Breast epithelium (tissue), 3 donors: Measurements from ENCODE around the gene TBXAS1.

Experiments
- POLR2A ChIP-seq: fragments of 450-650 bp; IDR thresholded peaks from one replicate; pipeline ENCODE4 v1.6.1; 2016; ENCODE audit warnings: antibody characterized with exemption, mild to moderate bottlenecking, moderate library complexity
- POLR2AphosphoS5 ChIP-seq, 3 donors: sonication (generic); formaldehyde crosslinking; IDR thresholded peaks; one replicate each; pipeline ENCODE4 v1.6.1; 2017; ENCODE audit warnings: antibody characterized with exemption in 3 of 3
- TF ChIP-seq, protein P1 (sequence below), 3 donors: fragments of 450-650 bp; IDR thresholded peaks; one replicate each; pipeline ENCODE4 v1.5.1; 2016 to 2017; ENCODE audit warnings: antibody characterized with exemption in 3 of 3, mild to moderate bottlenecking in 3 of 3, moderate library complexity in 3 of 3

DNA sequence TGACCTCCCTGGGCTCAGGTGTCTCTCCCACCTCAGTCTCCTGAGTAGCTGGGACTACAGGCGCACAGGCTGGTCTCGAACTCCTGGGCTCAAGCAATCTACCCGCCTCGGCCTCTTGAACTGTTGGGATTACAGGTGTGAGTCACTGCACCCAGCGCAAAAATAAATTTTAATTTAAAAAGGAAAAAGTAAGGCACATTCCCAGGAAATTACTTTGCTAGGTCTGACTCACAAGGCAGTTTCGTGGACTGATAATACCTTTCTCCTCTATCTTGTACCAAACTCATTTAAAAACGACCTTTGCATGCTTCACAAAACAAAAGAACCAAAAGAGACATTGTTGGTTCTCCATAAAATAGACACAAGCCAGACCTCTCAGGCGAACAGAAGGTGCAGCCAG is 204.0 kb downstream of the TBXAS1 start:
- TF ChIP-seq POLR2A: no peak
- TF ChIP-seq, protein P1, sequence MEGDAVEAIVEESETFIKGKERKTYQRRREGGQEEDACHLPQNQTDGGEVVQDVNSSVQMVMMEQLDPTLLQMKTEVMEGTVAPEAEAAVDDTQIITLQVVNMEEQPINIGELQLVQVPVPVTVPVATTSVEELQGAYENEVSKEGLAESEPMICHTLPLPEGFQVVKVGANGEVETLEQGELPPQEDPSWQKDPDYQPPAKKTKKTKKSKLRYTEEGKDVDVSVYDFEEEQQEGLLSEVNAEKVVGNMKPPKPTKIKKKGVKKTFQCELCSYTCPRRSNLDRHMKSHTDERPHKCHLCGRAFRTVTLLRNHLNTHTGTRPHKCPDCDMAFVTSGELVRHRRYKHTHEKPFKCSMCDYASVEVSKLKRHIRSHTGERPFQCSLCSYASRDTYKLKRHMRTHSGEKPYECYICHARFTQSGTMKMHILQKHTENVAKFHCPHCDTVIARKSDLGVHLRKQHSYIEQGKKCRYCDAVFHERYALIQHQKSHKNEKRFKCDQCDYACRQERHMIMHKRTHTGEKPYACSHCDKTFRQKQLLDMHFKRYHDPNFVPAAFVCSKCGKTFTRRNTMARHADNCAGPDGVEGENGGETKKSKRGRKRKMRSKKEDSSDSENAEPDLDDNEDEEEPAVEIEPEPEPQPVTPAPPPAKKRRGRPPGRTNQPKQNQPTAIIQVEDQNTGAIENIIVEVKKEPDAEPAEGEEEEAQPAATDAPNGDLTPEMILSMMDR (IDR thresholded peaks at IDR 0.05): no peak
- TF ChIP-seq POLR2AphosphoS5 (IDR thresholded peaks at IDR 0.05): no peak
